Renal cortex interstitium (tissue), 11 donors: Measurements from ENCODE around the gene AIM2. TPM values are rescaled to one million over a fixed set of nuclear protein-coding genes. Genes with fewer than 3 reads are reported as not detected.
"Not testable (repeated sequence)": the region's sequence is repeated elsewhere in the genome, so short reads cannot be mapped to it uniquely, and the experiment has no call there.

Experiments
- DNase-seq, 11 donors: peaks; one replicate each; pipeline ENCODE4 v3.0.0-alpha.2; 2013; ENCODE audit warnings: low read depth in 9 of 11, low spot score in 4 of 11; ENCODE audit errors: extremely low read depth in 1 of 11
- polyA plus RNA-seq, 3 donors: library from polyadenylated mRNA; unstranded; fragments of 120-200 nt; gene quantifications; one replicate each; pipeline ENCODE4 v1.2.1, GENCODE V29; 2013; ENCODE audit not compliant: insufficient read length in 3 of 3

AIM2 gene
- polyA plus RNA-seq, 3 donors = 0.32 TPM; not detected in 2

GRCh38 chr1:159084152-159084551 lies 7.6 kb upstream of the AIM2 start:
- no peak for DNase-seq

DNA sequence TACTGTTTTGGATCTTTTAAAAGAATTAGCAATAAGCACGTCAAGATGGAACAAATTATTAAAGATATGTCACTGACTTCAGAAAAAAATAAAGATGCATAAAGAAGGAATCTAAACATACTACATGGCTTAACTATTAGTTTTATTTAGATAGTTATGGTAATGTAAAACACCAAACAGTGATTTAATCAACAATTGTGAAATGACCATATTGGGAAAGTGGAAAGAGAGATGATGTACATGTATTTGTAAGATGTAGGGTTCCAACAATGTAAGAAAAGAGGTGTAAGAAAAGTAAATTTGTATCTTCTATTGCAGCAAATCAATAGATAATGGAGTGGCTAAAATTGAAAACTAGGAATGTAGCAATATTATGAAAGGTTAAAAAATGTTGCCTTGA lies 6.4 kb upstream of the AIM2 start:
- DNase-seq = no peak

- DNase-seq = no peak
Observed at GRCh38 chr1:159081626-159082025, 5.1 kb upstream of the AIM2 start.

- no peak for DNase-seq
Observed at GRCh38 chr1:159079525-159079924, 3.0 kb upstream of the AIM2 start.

- DNase-seq = no peak
Observed at GRCh38 chr1:159077120-159077961, 775 bp upstream of the AIM2 start.

- DNase-seq = peak; percentile 22 to 45 (median 34)
Observed at GRCh38 chr1:159071970-159072582, 4.5 kb downstream of the AIM2 start.

DNA sequence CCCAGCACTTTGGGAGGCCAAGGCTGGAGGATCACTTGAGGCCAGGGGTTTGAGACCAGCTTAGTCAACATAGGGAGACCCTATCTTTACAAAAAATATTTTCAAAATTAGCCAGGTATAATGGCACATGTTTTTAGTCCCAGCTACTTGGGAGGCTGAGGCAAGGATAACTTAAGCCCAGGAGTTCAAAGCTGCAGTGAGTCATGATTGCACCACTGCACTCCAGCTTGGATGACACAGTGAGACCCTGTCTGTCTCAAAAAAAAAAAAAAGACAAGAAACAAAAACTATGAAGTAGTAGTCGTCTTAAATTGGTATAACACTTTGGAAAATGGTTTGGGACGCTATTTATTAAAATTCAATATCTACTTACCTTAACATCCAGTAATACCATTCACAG lies 7.7 kb downstream of the AIM2 start:
- no peak for DNase-seq

DNA sequence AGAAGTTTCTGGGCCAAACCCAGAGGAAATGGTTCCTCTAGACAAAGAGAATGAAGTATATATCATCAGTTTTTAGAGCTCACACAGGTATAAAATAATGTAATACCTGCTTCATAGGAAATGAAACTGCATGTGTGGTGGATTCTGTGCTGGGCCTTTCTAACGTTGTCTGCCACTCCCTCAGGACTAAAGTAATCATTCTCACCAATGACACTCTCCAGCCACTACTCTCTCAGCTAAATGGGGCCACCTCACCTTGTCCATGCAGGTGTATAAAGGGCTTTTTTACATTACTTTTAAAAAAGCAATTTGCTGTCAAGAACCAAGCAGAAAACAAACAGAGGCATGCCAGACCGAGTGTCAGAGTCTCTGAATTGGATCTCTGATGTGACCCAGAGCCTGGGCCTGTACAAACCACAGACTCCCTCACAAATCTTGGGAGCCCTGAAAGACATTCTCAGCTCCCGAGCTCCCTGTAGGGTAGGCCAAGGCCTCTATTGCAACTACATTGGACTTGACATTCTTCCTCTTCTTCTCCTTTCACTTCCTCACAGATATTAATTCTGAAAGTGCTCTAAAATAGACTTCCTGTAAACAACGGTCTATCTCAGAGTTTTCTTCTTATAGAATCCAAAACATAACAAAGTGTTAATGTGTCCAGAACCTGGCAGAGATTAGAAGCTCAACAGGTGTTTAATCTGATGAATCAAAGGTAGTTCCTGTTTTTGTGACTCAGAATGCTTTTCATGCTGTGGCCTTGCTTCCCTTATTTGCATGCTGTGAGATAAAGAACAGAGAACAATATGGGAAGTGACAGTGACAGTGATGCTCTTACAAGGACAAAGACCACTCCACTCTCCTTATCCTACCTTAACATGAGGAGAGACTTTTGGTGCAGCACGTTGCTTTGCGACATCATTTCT lies 8.6 kb downstream of the AIM2 start:
- DNase-seq = no peak

- DNase-seq = no peak
Observed at GRCh38 chr1:159066108-159066507, 10.5 kb downstream of the AIM2 start.

DNA sequence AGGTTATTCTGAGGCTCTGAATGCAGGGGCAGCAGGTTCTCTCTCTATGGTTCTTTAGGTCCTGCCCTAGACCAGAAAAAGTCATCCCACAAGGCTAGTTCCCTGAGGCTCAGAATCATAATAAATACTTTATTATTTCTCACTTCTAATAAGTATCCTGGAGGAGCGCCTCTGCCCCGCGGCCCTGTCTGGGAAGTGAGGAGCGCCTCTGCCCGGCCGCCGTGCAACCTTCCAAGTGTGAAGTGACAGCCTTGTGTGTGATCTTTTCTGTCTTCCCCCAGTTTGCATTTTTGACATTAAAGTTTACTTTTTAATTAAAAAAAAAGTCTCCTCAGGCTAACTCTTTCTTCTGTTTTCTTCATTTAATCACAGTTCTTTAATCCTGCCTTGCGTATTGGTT lies 11.5 kb downstream of the AIM2 start:
- DNase-seq = no peak

GRCh38 chr1:159058751-159059150 lies 17.8 kb downstream of the AIM2 start:
- no peak for DNase-seq

DNA sequence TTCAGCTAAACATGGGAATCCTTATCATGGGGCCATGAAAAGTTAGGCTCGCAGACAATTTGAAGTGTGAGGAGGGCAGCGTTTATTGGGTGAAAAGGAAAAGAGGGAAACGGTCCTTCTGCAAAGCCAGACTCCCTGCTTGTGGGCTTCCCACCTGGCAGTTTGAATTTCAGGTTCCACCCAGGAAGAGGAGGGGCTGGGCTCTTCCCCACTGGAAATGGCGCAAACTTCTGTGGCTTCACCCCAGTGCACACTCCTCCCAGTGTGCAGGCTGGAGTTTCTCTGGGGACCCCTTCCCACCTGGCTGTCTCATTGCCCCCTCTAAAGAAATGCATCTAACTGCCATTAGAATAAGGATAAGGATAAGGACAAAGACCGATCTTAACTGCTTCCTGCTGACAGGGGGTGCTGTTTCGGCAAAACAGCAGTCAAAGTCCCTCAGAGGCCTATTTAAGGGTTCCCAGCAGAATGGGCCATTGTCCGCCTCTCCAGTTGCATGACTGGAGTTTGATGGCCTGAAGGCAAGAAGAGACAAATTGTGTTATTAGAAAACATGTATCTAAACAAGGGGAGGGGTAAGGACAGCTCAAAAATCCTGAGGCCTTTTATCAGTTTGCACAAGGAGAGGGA lies 20.4 kb downstream of the AIM2 start:
- no peak for DNase-seq

GRCh38 chr1:159055181-159055641 lies 21.4 kb downstream of the AIM2 start:
- no peak for DNase-seq

- no peak for DNase-seq
Observed at GRCh38 chr1:159054427-159054826, 22.1 kb downstream of the AIM2 start.

- DNase-seq = no peak
Observed at GRCh38 chr1:159051436-159051835, 25.1 kb downstream of the AIM2 start.

DNA sequence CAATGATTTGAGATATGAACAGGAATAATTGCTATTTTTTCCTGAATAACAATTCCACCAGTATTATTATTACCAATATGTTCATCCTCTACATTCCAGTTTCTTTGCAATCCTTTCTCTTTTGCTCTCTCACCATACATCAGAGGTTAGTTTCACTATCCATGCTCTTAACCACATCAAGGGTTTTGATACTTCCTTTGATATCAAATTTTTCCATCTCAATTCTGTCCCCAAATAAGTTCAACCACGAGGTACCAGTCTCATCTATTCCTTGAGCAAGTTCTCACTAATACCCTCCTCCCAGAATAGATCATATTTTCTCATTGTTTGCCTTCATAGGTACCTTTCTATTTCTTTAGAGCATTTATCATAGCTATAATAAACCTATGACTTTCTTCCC lies 30.1 kb downstream of the AIM2 start:
- not testable (repeated sequence) for DNase-seq

DNA sequence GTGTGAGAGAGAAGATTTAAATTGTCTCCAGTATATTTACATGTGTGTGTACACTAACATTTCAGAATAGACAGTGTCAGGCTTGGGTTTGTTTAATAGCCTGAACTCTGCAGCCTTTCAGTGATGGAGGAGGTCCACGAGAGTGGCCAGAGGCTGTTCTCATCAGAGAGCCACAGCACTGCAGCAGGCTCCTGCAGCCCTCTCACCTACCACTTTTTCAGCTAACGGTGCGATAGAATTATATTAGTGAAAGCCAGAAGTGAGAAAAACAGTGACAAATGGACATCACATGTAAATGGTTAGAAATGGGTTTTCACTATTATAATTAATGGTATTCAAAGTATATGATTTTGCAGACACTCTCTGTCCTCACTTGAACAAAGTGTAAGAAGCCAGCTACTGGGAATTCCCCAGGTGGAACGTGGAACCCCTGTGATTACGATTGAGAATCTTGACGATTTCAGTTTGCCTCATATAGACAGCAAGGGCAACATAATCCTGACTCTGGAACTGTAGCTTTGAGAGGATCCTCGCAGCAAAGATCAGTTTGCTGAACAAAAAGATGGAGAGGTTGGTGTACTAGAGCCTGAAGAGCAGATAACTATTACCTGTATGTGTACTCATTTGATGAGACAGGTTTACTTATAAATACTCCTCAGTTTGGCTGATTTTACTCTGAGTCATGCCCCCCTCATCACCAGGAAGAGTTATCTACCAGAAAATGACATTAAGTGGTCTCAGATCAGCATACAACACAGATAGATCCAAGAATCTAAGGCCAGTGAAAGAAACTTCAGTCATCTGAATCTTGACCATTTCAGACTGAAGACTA lies 35.5 kb downstream of the AIM2 start:
- no peak for DNase-seq

GRCh38 chr1:159040206-159040605 lies 36.4 kb downstream of the AIM2 start:
- DNase-seq = no peak
